K562 (cell line): Measurements from ENCODE around the gene ZNF358. TPM values are rescaled to one million over a fixed set of nuclear protein-coding genes. Genes with fewer than 3 reads are reported as not detected.

ENCODE experiments used
- CBFA2T3 ChIP-seq: fragments of 450-650 bp; IDR thresholded peaks from 2 replicates; pipeline ENCODE4 v1.6.1; 2017
- IRF2 ChIP-seq: sonication (generic); formaldehyde crosslinking; IDR thresholded peaks from 2 replicates; pipeline ENCODE4 v1.8.1; 2022; ENCODE audit warnings: mild to moderate bottlenecking, missing genetic modification reagents
- JUN ChIP-seq, 2 experiments: sonication (generic) in 1 of 2; formaldehyde crosslinking in 1 of 2; IDR thresholded peaks; 2 replicates each; pipeline versions ENCODE4 v1.6.1 to v1.8.0; 2012 to 2022; ENCODE audit warnings: borderline replicate concordance in 2 of 2, mild to moderate bottlenecking in 2 of 2, improper control_type of control experiment in 1 of 2, low read depth in 1 of 2, low read length in 1 of 2, missing genetic modification reagents in 1 of 2
- NCOA4 ChIP-seq: fragments of 450-650 bp; IDR thresholded peaks from 2 replicates; pipeline ENCODE4 v1.6.1; 2018; ENCODE audit warnings: mild to moderate bottlenecking; ENCODE audit not compliant: partially characterized antibody
- NFE2L1 ChIP-seq: fragments of 450-650 bp; IDR thresholded peaks from 2 replicates; pipeline ENCODE4 v1.6.1; 2016; ENCODE audit warnings: missing genetic modification characterization, low read depth, mild to moderate bottlenecking, missing compliant biosample characterization, moderate library complexity, borderline replicate concordance
- PYGO2 ChIP-seq: fragments of 450-650 bp; IDR thresholded peaks from 2 replicates; pipeline ENCODE4 v1.6.1; 2016; ENCODE audit warnings: mild to moderate bottlenecking, missing genetic modification characterization, moderate library complexity, missing compliant biosample characterization
- RBFOX2 ChIP-seq: fragments of 200-400 bp; formaldehyde crosslinking; IDR thresholded peaks from 2 replicates; pipeline ENCODE4 v1.6.1; 2017; ENCODE audit warnings: low read depth, mild to moderate bottlenecking, low read length, moderate library complexity
- SIN3A ChIP-seq, 2 experiments: fragments of 150-350 bp in 1 of 2; IDR thresholded peaks; 2 replicates each; pipeline ENCODE4 v1.6.1; 2011 to 2016; ENCODE audit warnings: borderline replicate concordance in 2 of 2, low read depth in 2 of 2, low read length in 2 of 2, mild to moderate bottlenecking in 2 of 2, moderate library complexity in 2 of 2; ENCODE audit not compliant: control insufficient read depth in 1 of 2
- SP1 ChIP-seq: sonication (generic); formaldehyde crosslinking; IDR thresholded peaks from 2 replicates; pipeline ENCODE4 v1.8.1; 2022; ENCODE audit warnings: mild to moderate bottlenecking, missing genetic modification reagents
- STAT5A ChIP-seq: IDR thresholded peaks from 2 replicates; pipeline ENCODE4 v1.6.1; 2012; ENCODE audit warnings: low read length, inconsistent platforms, borderline replicate concordance
- ZBTB8A ChIP-seq: fragments of 450-650 bp; IDR thresholded peaks from 2 replicates; pipeline ENCODE4 v1.6.1; 2018; ENCODE audit warnings: mild to moderate bottlenecking, moderate library complexity; ENCODE audit not compliant: partially characterized antibody
- ZNF3 ChIP-seq: fragments of 250-450 bp; sonication (Bioruptor Pico); IDR thresholded peaks from 2 replicates; pipeline ENCODE4 v1.5.0; 2021; ENCODE audit warnings: mild to moderate bottlenecking, moderate library complexity
- ZNF764 ChIP-seq: fragments of 250-450 bp; sonication (Bioruptor Pico); IDR thresholded peaks from 2 replicates; pipeline ENCODE4 v1.4.0; 2020; ENCODE audit warnings: low read depth, mild to moderate bottlenecking, moderate library complexity
- polyA plus RNA-seq, 8 experiments: library from polyadenylated mRNA; depleted of rRNA in 4 of 8; stranded (reverse) in 5 of 8; unstranded in 3 of 8; fragments of >200 nt; fragmentation: Nextera tagmentation in 2 of 8; fragmentation: Illumina TruSeq in 1 of 8; extraction: Ambion mirVana in 2 of 8; extraction: Trizol in 1 of 8; gene quantifications; 2 replicates each; pipeline versions ENCODE4 v1.2.1 to v1.2.3, GENCODE V29; 2011 to 2014; ENCODE audit warnings: inconsistent platforms in 1 of 8, missing spikeins in 1 of 8
- total RNA-seq, 7 experiments: library from RNA; depleted of rRNA in 6 of 7; stranded (reverse); fragments of >200 nt in 6 of 7; fragmentation: Illumina TruSeq in 2 of 7; extraction: Trizol in 2 of 7; gene quantifications; 2 replicates each; pipeline versions ENCODE4 v1.2.1 to v1.2.3, GENCODE V29; 2011 to 2021; ENCODE audit warnings: low replicate concordance in 1 of 7
- TF ChIP-seq, protein P1 (sequence below): sonication (generic); formaldehyde crosslinking; IDR thresholded peaks from 2 replicates; pipeline ENCODE4 v1.8.1; 2022; ENCODE audit warnings: missing genetic modification reagents
- TF ChIP-seq, protein P2 (sequence below): fragments of 450-650 bp; IDR thresholded peaks from 2 replicates; pipeline ENCODE4 v1.6.1; 2017; ENCODE audit warnings: antibody characterized with exemption, mild to moderate bottlenecking
- TF ChIP-seq, protein P3 (sequence below): sonication (generic); formaldehyde crosslinking; IDR thresholded peaks from 2 replicates; pipeline ENCODE4 v1.8.1; 2023; ENCODE audit warnings: mild to moderate bottlenecking, missing genetic modification reagents, moderate library complexity
- TF ChIP-seq, protein P4 (sequence below): fragments of 450-650 bp; formaldehyde crosslinking; IDR thresholded peaks from 2 replicates; pipeline ENCODE4 v1.4.0; 2022; ENCODE audit warnings: mild to moderate bottlenecking, moderate library complexity

Gene ZNF358
- total and polyA plus RNA-seq, 9 of the 15 experiments (the other 6 are each of a cell fraction or from before 2014, with no cell fraction given), result 0.04 to 17.2 (median 4.9) TPM

DNA sequence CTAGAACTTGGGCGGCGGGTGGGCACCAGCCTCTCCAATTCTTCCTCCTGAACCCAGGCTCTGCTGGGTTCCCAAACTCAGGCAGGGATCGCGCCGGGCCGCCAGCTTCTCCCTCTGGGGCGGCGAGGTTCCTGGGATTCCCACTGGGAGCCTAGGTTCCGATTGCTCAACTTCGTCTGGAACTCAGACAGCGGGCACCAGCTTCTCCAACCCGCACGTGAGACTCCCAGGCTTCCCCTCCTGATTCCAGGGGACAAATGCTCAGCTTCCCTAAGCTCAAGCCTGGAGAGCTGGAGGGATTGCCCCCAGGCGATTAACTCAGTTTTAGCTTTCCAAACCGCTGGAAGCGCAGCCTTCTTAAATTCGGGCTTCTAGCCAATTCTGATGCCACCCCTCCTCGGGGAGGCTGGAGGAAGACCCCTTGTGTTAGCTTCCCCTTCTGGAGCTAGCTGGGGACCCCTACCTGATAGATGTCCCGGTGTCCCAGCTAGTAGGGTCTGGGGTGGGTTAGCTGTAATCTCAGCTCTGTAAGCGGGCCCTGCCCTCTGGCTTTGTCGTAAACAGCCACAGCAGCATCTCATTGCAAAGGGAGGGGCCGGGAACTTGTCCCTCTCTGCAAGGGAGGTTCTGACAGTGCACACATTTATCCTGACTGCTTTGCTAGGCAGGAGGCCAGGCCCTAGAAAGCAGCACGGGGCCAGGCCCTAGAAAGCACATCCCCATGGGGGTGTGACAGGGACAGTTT lies 7.2 kb downstream of the ZNF358 start (continued):
- TF ChIP-seq ZBTB8A (no peak), SP1 (no peak), CBFA2T3 (no peak), PYGO2 (tag) (no peak), SIN3A (IDR thresholded peaks at IDR 0.05; ENCODE audit: borderline replicate concordance in 2 of 2, control insufficient read depth in 1 of 2, low read depth in 2 of 2, low read length in 2 of 2) (0 out of 4 replicates have a peak, but pooled peaks of 1 of the 2 experiments have one; percentile 15), NCOA4 (no peak), RBFOX2 (no peak), ZNF3 (CRISPR knock-in tag) (no peak), ZNF764 (CRISPR knock-in tag) (no peak), STAT5A (no peak), NFE2L1 (no peak), IRF2 (no peak), JUN (IDR thresholded peaks at IDR 0.05; ENCODE audit: borderline replicate concordance, low read depth, low read length) (no peak), JUN (CRISPR knock-in tag; IDR thresholded peaks at IDR 0.05; ENCODE audit: borderline replicate concordance) (no peak)
- TF ChIP-seq, protein P1, sequence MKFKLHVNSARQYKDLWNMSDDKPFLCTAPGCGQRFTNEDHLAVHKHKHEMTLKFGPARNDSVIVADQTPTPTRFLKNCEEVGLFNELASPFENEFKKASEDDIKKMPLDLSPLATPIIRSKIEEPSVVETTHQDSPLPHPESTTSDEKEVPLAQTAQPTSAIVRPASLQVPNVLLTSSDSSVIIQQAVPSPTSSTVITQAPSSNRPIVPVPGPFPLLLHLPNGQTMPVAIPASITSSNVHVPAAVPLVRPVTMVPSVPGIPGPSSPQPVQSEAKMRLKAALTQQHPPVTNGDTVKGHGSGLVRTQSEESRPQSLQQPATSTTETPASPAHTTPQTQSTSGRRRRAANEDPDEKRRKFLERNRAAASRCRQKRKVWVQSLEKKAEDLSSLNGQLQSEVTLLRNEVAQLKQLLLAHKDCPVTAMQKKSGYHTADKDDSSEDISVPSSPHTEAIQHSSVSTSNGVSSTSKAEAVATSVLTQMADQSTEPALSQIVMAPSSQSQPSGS (CRISPR knock-in tag), result no peak
- TF ChIP-seq, protein P2, sequence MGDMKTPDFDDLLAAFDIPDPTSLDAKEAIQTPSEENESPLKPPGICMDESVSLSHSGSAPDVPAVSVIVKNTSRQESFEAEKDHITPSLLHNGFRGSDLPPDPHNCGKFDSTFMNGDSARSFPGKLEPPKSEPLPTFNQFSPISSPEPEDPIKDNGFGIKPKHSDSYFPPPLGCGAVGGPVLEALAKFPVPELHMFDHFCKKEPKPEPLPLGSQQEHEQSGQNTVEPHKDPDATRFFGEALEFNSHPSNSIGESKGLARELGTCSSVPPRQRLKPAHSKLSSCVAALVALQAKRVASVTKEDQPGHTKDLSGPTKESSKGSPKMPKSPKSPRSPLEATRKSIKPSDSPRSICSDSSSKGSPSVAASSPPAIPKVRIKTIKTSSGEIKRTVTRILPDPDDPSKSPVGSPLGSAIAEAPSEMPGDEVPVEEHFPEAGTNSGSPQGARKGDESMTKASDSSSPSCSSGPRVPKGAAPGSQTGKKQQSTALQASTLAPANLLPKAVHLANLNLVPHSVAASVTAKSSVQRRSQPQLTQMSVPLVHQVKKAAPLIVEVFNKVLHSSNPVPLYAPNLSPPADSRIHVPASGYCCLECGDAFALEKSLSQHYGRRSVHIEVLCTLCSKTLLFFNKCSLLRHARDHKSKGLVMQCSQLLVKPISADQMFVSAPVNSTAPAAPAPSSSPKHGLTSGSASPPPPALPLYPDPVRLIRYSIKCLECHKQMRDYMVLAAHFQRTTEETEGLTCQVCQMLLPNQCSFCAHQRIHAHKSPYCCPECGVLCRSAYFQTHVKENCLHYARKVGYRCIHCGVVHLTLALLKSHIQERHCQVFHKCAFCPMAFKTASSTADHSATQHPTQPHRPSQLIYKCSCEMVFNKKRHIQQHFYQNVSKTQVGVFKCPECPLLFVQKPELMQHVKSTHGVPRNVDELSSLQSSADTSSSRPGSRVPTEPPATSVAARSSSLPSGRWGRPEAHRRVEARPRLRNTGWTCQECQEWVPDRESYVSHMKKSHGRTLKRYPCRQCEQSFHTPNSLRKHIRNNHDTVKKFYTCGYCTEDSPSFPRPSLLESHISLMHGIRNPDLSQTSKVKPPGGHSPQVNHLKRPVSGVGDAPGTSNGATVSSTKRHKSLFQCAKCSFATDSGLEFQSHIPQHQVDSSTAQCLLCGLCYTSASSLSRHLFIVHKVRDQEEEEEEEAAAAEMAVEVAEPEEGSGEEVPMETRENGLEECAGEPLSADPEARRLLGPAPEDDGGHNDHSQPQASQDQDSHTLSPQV, result no peak
- TF ChIP-seq, protein P3, sequence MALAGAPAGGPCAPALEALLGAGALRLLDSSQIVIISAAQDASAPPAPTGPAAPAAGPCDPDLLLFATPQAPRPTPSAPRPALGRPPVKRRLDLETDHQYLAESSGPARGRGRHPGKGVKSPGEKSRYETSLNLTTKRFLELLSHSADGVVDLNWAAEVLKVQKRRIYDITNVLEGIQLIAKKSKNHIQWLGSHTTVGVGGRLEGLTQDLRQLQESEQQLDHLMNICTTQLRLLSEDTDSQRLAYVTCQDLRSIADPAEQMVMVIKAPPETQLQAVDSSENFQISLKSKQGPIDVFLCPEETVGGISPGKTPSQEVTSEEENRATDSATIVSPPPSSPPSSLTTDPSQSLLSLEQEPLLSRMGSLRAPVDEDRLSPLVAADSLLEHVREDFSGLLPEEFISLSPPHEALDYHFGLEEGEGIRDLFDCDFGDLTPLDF (CRISPR knock-in tag), result 0 out of 2 replicates have a peak, but pooled peaks have one; percentile 9
- TF ChIP-seq, protein P4, sequence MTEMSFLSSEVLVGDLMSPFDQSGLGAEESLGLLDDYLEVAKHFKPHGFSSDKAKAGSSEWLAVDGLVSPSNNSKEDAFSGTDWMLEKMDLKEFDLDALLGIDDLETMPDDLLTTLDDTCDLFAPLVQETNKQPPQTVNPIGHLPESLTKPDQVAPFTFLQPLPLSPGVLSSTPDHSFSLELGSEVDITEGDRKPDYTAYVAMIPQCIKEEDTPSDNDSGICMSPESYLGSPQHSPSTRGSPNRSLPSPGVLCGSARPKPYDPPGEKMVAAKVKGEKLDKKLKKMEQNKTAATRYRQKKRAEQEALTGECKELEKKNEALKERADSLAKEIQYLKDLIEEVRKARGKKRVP, result no peak
